Measurements from ENCODE around the gene CRYBA1.

GRCh38 chr17:29292071-29292991 lies 45.7 kb downstream of the CRYBA1 start:
- TF ChIP-seq, protein P1, sequence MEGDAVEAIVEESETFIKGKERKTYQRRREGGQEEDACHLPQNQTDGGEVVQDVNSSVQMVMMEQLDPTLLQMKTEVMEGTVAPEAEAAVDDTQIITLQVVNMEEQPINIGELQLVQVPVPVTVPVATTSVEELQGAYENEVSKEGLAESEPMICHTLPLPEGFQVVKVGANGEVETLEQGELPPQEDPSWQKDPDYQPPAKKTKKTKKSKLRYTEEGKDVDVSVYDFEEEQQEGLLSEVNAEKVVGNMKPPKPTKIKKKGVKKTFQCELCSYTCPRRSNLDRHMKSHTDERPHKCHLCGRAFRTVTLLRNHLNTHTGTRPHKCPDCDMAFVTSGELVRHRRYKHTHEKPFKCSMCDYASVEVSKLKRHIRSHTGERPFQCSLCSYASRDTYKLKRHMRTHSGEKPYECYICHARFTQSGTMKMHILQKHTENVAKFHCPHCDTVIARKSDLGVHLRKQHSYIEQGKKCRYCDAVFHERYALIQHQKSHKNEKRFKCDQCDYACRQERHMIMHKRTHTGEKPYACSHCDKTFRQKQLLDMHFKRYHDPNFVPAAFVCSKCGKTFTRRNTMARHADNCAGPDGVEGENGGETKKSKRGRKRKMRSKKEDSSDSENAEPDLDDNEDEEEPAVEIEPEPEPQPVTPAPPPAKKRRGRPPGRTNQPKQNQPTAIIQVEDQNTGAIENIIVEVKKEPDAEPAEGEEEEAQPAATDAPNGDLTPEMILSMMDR (optimal IDR thresholded peaks at IDR 0.05 in 1 of 3, IDR thresholded peaks at IDR 0.05 in 1 of 3, conservative IDR thresholded peaks at IDR 0.05 in 1 of 3; ENCODE audit: extremely low read depth in 1 of 3, insufficient read depth in 2 of 3, low read length in 3 of 3): no peak
- TF ChIP-seq EZH2 (IDR thresholded peaks at IDR 0.05; ENCODE audit: low read length): no peak

All from keratinocyte (primary cell).